Epidermal melanocyte (primary cell): ENCODE data around the gene NHERF1.

Experiments used
- DNase-seq: peaks from one replicate; pipeline ENCODE4 v3.0.0; 2011; ENCODE audit warnings: low spot score; ENCODE audit not compliant: insufficient read length

Gene NHERF1

GRCh38 chr17:74749279-74750038, 1.0 kb downstream of the NHERF1 start:
- DNase-seq = no peak

GRCh38 chr17:74750039-74750326, 1.6 kb downstream of the NHERF1 start:
- no peak for DNase-seq

- DNase-seq = no peak
Observed at GRCh38 chr17:74750327-74751069, 2.1 kb downstream of the NHERF1 start.

- no peak for DNase-seq
Observed at GRCh38 chr17:74752415-74752814, 4.0 kb downstream of the NHERF1 start.

GRCh38 chr17:74752822-74753401, 4.5 kb downstream of the NHERF1 start:
- DNase-seq = no peak

GRCh38 chr17:74754832-74755231, 6.4 kb downstream of the NHERF1 start:
- no peak for DNase-seq

- DNase-seq = no peak
Observed at GRCh38 chr17:74755533-74755932, 7.1 kb downstream of the NHERF1 start.

GRCh38 chr17:74756891-74757290, 8.5 kb downstream of the NHERF1 start:
- no peak for DNase-seq

- no peak for DNase-seq
Observed at GRCh38 chr17:74757502-74757901, 9.1 kb downstream of the NHERF1 start.

GRCh38 chr17:74757931-74758847, 9.8 kb downstream of the NHERF1 start:
- no peak for DNase-seq

GRCh38 chr17:74758848-74759168, 10.4 kb downstream of the NHERF1 start:
- no peak for DNase-seq

GRCh38 chr17:74759243-74759801, 10.9 kb downstream of the NHERF1 start:
- no peak for DNase-seq

- DNase-seq = no peak
Observed at GRCh38 chr17:74759941-74760340, 11.5 kb downstream of the NHERF1 start.

GRCh38 chr17:74760404-74761105, 12.1 kb downstream of the NHERF1 start:
- DNase-seq = no peak

GRCh38 chr17:74761419-74761818, 13.0 kb downstream of the NHERF1 start:
- DNase-seq = no peak

- DNase-seq = no peak
Observed at GRCh38 chr17:74761931-74762330, 13.5 kb downstream of the NHERF1 start.

- no peak for DNase-seq
Observed at GRCh38 chr17:74763565-74764387, 15.3 kb downstream of the NHERF1 start.

GRCh38 chr17:74764751-74765286, 16.4 kb downstream of the NHERF1 start:
- DNase-seq = no peak

- no peak for DNase-seq
Observed at GRCh38 chr17:74766413-74766812, 18.0 kb downstream of the NHERF1 start.

GRCh38 chr17:74767111-74767516, 18.7 kb downstream of the NHERF1 start:
- DNase-seq = no peak
